WTC11 (cell line): Measurements from ENCODE around the gene ATP2A2. TPM values are rescaled to one million over a fixed set of nuclear protein-coding genes. Genes with fewer than 3 reads are reported as not detected.

Source experiments
- ATAC-seq: fragments of 200-7000 bp; cut with Tn5 transposase; 2 replicates; pipeline ENCODE4 v1.10.0; 2021; ENCODE audit warnings: mild to moderate bottlenecking, moderate library complexity
- CTCF ChIA-PET: fragments of 300-600 bp; sonication (Branson Sonifier 250); formaldehyde crosslinking; loops from one replicate; lab custom pipeline; 2021; ENCODE audit warnings: antibody characterized with exemption; lab: Charles Lee
- POLR2A ChIA-PET: fragments of 350-600 bp; sonication (Branson Sonifier 250); formaldehyde crosslinking; loops from one replicate; lab custom pipeline; 2021; ENCODE audit warnings: antibody characterized with exemption; lab: Charles Lee
- DNase-seq: peaks from one replicate; pipeline ENCODE4 v3.0.0; 2021; ENCODE audit warnings: low spot score
- H3K27ac Mint-ChIP-seq: 2 replicates; pipeline ENCODE4 v1.8.0; 2021; ENCODE audit warnings: mixed read lengths
- H3K27me3 Mint-ChIP-seq: 2 replicates; pipeline ENCODE4 v1.8.0; 2021; ENCODE audit warnings: low read depth, mild to moderate bottlenecking, moderate library complexity, mixed read lengths
- H3K36me3 Mint-ChIP-seq: 2 replicates; pipeline ENCODE4 v1.8.0; 2021; ENCODE audit warnings: mixed read lengths
- H3K4me1 Mint-ChIP-seq: 2 replicates; pipeline ENCODE4 v1.8.0; 2022; ENCODE audit warnings: mixed read lengths
- H3K4me3 Mint-ChIP-seq: 2 replicates; pipeline ENCODE4 v1.8.0; 2021; ENCODE audit warnings: mild to moderate bottlenecking, moderate library complexity, mixed read lengths
- H3K9me3 Mint-ChIP-seq: 2 replicates; pipeline ENCODE4 v1.8.0; 2021; ENCODE audit warnings: mixed read lengths
- CREB1 ChIP-seq: sonication (generic); formaldehyde crosslinking; IDR thresholded peaks from 2 replicates; pipeline ENCODE4 v1.8.0; 2023; ENCODE audit warnings: mild to moderate bottlenecking, missing genetic modification reagents
- KAT7 ChIP-seq: sonication (generic); formaldehyde crosslinking; IDR thresholded peaks from 2 replicates; pipeline ENCODE4 v1.8.1; 2023; ENCODE audit warnings: missing genetic modification reagents, mild to moderate bottlenecking, borderline replicate concordance
- MYBL2 ChIP-seq: sonication (generic); formaldehyde crosslinking; IDR thresholded peaks from 2 replicates; pipeline ENCODE4 v1.8.1; 2023; ENCODE audit warnings: mild to moderate bottlenecking, moderate library complexity, missing genetic modification reagents
- NFATC4 ChIP-seq: fragments of 250-450 bp; sonication (Bioruptor Pico); IDR thresholded peaks from 2 replicates; pipeline ENCODE4 v1.9.0; 2021; ENCODE audit warnings: mild to moderate bottlenecking
- NFYB ChIP-seq: sonication (generic); formaldehyde crosslinking; conservative IDR thresholded peaks from 2 replicates; pipeline ENCODE4 v1.8.0; 2022; ENCODE audit warnings: low read depth, missing genetic modification reagents
- PRRX2 ChIP-seq: fragments of 250-450 bp; sonication (Bioruptor Pico); IDR thresholded peaks from 2 replicates; pipeline ENCODE4 v1.8.0; 2021; ENCODE audit warnings: mild to moderate bottlenecking
- SMAD4 ChIP-seq: sonication (generic); formaldehyde crosslinking; IDR thresholded peaks from 2 replicates; pipeline ENCODE4 v1.8.0; 2022; ENCODE audit warnings: mild to moderate bottlenecking, missing genetic modification reagents
- TP53 ChIP-seq: sonication (generic); formaldehyde crosslinking; IDR thresholded peaks from 2 replicates; pipeline ENCODE4 v1.8.1; 2023; ENCODE audit warnings: mild to moderate bottlenecking, missing genetic modification reagents
- ZNF232 ChIP-seq: sonication (generic); formaldehyde crosslinking; IDR thresholded peaks from 2 replicates; pipeline ENCODE4 v1.8.0; 2022; ENCODE audit warnings: mild to moderate bottlenecking, missing genetic modification reagents
- ZNF317 ChIP-seq: sonication (generic); formaldehyde crosslinking; IDR thresholded peaks from 2 replicates; pipeline ENCODE4 v1.8.1; 2023; ENCODE audit warnings: low read depth, mild to moderate bottlenecking, moderate library complexity, missing genetic modification reagents, borderline replicate concordance
- ZNF671 ChIP-seq: fragments of 250-450 bp; sonication (Bioruptor Pico); IDR thresholded peaks from 2 replicates; pipeline ENCODE4 v1.8.0; 2021; ENCODE audit warnings: mild to moderate bottlenecking
- total RNA-seq: library from RNA; stranded (reverse); gene quantifications from 3 replicates; pipeline ENCODE4 v1.2.3, GENCODE V29; 2021
- TF ChIP-seq, protein P1 (sequence below): sonication (generic); formaldehyde crosslinking; conservative IDR thresholded peaks from 2 replicates; pipeline ENCODE4 v1.8.1; 2022; ENCODE audit warnings: mild to moderate bottlenecking, missing genetic modification reagents
- TF ChIP-seq, protein P2 (sequence below): sonication (generic); formaldehyde crosslinking; IDR thresholded peaks from 2 replicates; pipeline ENCODE4 v1.8.0; 2023; ENCODE audit warnings: missing genetic modification reagents, mild to moderate bottlenecking, borderline replicate concordance
- TF ChIP-seq, protein P3 (sequence below): sonication (generic); formaldehyde crosslinking; IDR thresholded peaks from 2 replicates; pipeline ENCODE4 v1.8.1; 2023; ENCODE audit warnings: mild to moderate bottlenecking, missing genetic modification reagents, moderate library complexity
- TF ChIP-seq, protein P4 (sequence below): sonication (generic); formaldehyde crosslinking; IDR thresholded peaks from 2 replicates; pipeline ENCODE4 v1.8.0; 2022; ENCODE audit warnings: mild to moderate bottlenecking, missing genetic modification reagents
- TF ChIP-seq, protein P5 (sequence below): sonication (generic); formaldehyde crosslinking; IDR thresholded peaks from 2 replicates; pipeline ENCODE4 v1.8.1; 2023; ENCODE audit warnings: mild to moderate bottlenecking, moderate library complexity, missing genetic modification reagents
- TF ChIP-seq, protein P6 (sequence below): sonication (generic); formaldehyde crosslinking; IDR thresholded peaks from 2 replicates; pipeline ENCODE4 v1.8.1; 2023; ENCODE audit warnings: mild to moderate bottlenecking, missing genetic modification reagents, borderline replicate concordance
- TF ChIP-seq, protein P7 (sequence below): fragments of 250-450 bp; sonication (Bioruptor Pico); conservative IDR thresholded peaks from 2 replicates; pipeline ENCODE4 v1.9.0; 2021; ENCODE audit warnings: mild to moderate bottlenecking
- TF ChIP-seq, protein P8 (sequence below): sonication (generic); formaldehyde crosslinking; IDR thresholded peaks from 2 replicates; pipeline ENCODE4 v1.8.1; 2023; ENCODE audit warnings: mild to moderate bottlenecking, missing genetic modification reagents

The ATP2A2 gene
- total RNA-seq, 1 experiment from 2014 or later: 239 TPM

DNA sequence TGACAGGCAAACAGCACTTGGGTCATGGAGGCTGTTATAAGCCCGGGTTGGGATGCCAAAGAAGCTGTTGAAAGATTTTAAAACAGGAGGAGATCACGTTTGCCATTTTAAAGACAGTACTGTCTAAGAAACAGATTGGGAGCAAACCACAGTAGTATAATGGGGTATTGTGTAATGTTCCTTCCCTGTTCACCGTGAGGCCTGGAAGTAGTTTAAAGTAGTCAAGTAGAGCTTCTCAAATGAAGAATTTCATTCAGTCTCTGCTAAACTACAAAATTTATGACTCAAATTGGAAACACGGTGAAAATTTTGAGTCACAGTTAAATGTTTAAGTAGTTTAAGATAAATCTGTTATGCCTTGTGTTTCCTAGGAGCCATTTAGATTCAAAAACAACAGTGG lies 35.8 kb downstream of the ATP2A2 start:
- ChIA-PET POLR2A (no interaction called here), CTCF (interaction anchor here (2.1 kb wide), 1 partner anchor 115 kb away, joined by 7 read pairs; no protein-coding TSS in a partner anchor)
- Mint-ChIP-seq H3K27me3 (no peaks in the 10 kb centered on the region), H3K4me1 (no peaks in the 10 kb centered on the region), H3K36me3 (peaks cover 28% of the 10 kb centered on the region), H3K27ac (no peak overlapping the region), H3K9me3 (no peaks in the 10 kb centered on the region), H3K4me3 (no peak overlapping the region)
- no peak for ATAC-seq
- DNase-seq: no peak
- no peak for TF ChIP-seq KAT7 (CRISPR knock-in tag)
- TF ChIP-seq, protein P1, sequence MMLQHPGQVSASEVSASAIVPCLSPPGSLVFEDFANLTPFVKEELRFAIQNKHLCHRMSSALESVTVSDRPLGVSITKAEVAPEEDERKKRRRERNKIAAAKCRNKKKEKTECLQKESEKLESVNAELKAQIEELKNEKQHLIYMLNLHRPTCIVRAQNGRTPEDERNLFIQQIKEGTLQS (CRISPR knock-in tag): no peak
- TF ChIP-seq NFYB: no peak
- no peak for TF ChIP-seq CREB1 (CRISPR knock-in tag)
- TF ChIP-seq, protein P2, sequence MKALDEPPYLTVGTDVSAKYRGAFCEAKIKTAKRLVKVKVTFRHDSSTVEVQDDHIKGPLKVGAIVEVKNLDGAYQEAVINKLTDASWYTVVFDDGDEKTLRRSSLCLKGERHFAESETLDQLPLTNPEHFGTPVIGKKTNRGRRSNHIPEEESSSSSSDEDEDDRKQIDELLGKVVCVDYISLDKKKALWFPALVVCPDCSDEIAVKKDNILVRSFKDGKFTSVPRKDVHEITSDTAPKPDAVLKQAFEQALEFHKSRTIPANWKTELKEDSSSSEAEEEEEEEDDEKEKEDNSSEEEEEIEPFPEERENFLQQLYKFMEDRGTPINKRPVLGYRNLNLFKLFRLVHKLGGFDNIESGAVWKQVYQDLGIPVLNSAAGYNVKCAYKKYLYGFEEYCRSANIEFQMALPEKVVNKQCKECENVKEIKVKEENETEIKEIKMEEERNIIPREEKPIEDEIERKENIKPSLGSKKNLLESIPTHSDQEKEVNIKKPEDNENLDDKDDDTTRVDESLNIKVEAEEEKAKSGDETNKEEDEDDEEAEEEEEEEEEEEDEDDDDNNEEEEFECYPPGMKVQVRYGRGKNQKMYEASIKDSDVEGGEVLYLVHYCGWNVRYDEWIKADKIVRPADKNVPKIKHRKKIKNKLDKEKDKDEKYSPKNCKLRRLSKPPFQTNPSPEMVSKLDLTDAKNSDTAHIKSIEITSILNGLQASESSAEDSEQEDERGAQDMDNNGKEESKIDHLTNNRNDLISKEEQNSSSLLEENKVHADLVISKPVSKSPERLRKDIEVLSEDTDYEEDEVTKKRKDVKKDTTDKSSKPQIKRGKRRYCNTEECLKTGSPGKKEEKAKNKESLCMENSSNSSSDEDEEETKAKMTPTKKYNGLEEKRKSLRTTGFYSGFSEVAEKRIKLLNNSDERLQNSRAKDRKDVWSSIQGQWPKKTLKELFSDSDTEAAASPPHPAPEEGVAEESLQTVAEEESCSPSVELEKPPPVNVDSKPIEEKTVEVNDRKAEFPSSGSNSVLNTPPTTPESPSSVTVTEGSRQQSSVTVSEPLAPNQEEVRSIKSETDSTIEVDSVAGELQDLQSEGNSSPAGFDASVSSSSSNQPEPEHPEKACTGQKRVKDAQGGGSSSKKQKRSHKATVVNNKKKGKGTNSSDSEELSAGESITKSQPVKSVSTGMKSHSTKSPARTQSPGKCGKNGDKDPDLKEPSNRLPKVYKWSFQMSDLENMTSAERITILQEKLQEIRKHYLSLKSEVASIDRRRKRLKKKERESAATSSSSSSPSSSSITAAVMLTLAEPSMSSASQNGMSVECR (CRISPR knock-in tag): no peak
- no peak for TF ChIP-seq NFATC4 (CRISPR knock-in tag)
- no peak for TF ChIP-seq ZNF317 (CRISPR knock-in tag)
- no peak for TF ChIP-seq ZNF232 (CRISPR knock-in tag)
- TF ChIP-seq, protein P3, sequence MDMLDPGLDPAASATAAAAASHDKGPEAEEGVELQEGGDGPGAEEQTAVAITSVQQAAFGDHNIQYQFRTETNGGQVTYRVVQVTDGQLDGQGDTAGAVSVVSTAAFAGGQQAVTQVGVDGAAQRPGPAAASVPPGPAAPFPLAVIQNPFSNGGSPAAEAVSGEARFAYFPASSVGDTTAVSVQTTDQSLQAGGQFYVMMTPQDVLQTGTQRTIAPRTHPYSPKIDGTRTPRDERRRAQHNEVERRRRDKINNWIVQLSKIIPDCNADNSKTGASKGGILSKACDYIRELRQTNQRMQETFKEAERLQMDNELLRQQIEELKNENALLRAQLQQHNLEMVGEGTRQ (CRISPR knock-in tag): no peak
- no peak for TF ChIP-seq TP53
- TF ChIP-seq MYBL2: no peak
- no peak for TF ChIP-seq ZNF671
- TF ChIP-seq PRRX2 (CRISPR knock-in tag): no peak
- no peak for TF ChIP-seq SMAD4 (CRISPR knock-in tag)
- TF ChIP-seq, protein P4, sequence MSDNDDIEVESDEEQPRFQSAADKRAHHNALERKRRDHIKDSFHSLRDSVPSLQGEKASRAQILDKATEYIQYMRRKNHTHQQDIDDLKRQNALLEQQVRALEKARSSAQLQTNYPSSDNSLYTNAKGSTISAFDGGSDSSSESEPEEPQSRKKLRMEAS (CRISPR knock-in tag): no peak
- TF ChIP-seq, protein P5, sequence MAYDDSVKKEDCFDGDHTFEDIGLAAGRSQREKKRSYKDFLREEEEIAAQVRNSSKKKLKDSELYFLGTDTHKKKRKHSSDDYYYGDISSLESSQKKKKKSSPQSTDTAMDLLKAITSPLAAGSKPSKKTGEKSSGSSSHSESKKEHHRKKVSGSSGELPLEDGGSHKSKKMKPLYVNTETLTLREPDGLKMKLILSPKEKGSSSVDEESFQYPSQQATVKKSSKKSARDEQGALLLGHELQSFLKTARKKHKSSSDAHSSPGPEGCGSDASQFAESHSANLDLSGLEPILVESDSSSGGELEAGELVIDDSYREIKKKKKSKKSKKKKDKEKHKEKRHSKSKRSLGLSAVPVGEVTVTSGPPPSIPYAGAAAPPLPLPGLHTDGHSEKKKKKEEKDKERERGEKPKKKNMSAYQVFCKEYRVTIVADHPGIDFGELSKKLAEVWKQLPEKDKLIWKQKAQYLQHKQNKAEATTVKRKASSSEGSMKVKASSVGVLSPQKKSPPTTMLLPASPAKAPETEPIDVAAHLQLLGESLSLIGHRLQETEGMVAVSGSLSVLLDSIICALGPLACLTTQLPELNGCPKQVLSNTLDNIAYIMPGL (CRISPR knock-in tag): no peak
- TF ChIP-seq, protein P6, sequence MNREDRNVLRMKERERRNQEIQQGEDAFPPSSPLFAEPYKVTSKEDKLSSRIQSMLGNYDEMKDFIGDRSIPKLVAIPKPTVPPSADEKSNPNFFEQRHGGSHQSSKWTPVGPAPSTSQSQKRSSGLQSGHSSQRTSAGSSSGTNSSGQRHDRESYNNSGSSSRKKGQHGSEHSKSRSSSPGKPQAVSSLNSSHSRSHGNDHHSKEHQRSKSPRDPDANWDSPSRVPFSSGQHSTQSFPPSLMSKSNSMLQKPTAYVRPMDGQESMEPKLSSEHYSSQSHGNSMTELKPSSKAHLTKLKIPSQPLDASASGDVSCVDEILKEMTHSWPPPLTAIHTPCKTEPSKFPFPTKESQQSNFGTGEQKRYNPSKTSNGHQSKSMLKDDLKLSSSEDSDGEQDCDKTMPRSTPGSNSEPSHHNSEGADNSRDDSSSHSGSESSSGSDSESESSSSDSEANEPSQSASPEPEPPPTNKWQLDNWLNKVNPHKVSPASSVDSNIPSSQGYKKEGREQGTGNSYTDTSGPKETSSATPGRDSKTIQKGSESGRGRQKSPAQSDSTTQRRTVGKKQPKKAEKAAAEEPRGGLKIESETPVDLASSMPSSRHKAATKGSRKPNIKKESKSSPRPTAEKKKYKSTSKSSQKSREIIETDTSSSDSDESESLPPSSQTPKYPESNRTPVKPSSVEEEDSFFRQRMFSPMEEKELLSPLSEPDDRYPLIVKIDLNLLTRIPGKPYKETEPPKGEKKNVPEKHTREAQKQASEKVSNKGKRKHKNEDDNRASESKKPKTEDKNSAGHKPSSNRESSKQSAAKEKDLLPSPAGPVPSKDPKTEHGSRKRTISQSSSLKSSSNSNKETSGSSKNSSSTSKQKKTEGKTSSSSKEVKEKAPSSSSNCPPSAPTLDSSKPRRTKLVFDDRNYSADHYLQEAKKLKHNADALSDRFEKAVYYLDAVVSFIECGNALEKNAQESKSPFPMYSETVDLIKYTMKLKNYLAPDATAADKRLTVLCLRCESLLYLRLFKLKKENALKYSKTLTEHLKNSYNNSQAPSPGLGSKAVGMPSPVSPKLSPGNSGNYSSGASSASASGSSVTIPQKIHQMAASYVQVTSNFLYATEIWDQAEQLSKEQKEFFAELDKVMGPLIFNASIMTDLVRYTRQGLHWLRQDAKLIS (CRISPR knock-in tag): no peak
- TF ChIP-seq, protein P7, sequence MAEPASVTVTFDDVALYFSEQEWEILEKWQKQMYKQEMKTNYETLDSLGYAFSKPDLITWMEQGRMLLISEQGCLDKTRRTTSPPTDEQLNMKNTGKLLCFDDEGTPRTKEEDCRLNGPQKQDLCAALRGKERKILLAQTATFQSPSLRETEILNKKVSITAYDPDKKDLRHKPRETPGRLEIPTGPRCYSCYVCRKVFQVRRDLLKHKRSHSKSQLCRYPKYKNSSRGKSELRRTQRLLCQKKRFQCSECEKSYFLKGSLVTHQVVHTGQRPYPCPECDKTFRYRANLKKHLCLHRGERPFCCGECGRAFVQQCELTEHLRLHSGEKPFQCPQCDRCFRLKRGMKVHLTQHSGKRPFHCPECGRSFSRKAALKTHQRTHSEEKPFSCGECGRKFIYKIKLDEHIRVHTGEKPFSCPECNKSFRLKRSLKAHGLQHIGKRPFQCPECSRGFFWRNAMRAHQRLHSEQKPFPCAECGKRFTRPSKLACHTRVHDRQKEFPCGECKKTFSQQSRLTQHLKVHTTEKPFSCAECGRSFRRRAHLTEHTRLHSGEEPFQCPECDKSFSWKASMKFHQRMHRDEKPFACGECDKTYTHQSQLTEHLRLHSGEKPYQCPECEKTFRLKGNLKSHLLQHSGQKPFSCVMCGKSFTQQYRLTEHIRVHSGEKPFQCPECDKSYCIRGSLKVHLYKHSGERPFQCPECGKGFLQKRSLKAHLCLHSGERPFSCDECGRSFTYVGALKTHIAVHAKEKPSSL: no peak
- TF ChIP-seq, protein P8, sequence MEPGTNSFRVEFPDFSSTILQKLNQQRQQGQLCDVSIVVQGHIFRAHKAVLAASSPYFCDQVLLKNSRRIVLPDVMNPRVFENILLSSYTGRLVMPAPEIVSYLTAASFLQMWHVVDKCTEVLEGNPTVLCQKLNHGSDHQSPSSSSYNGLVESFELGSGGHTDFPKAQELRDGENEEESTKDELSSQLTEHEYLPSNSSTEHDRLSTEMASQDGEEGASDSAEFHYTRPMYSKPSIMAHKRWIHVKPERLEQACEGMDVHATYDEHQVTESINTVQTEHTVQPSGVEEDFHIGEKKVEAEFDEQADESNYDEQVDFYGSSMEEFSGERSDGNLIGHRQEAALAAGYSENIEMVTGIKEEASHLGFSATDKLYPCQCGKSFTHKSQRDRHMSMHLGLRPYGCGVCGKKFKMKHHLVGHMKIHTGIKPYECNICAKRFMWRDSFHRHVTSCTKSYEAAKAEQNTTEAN (CRISPR knock-in tag): no peak
